ENCODE results near the gene HTR6.

The HTR6 gene

GRCh38 chr1:19689856-19690255, 25.2 kb downstream of the HTR6 start:
- DNase-seq: no peak

GRCh38 chr1:19690342-19690741, 25.7 kb downstream of the HTR6 start:
- no peak for DNase-seq

DNA sequence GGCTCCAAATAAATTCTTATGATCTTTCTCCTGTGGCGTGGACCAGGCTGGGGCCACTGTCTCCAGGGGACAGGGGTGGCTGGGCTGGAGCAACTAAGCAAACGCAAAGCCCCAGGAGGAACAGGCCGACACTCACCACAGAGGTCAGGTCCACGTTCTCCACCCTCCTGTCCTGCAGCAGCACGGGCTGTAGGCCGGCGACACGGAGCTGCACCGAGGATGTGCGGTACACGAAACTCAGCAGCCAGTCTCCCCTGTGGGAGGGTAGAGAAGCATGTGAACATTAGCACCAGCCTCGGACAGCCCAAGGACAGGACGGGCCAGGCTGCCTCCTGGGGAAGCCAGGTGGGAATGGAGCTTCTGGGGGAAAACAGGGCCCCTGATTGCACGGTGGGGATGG, 29.6 kb downstream of the HTR6 start:
- DNase-seq: no peak

DNA sequence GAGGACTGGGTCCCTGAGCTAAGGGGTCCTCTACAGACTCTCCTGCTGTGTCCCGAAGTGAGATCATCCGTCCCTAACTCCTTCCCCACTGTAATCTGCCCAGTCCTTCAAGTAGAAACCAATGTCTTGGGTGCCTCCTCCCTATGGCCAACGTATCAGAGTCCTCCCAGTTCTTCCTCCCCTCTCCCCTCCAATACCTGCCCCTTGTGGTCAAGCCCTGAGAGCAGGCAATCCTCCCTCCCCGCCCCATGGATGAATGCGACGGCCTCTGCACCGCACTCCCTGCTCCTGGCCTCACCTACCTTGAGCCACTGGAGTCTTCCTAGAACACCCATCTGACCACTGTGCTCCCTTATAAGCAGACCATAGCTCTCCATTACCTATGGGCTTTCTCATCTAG, 31.1 kb downstream of the HTR6 start:
- DNase-seq: no peak

GRCh38 chr1:19696820-19697219, 32.1 kb downstream of the HTR6 start:
- no peak for DNase-seq

GRCh38 chr1:19698181-19698580, 33.5 kb downstream of the HTR6 start:
- no peak for DNase-seq

DNA sequence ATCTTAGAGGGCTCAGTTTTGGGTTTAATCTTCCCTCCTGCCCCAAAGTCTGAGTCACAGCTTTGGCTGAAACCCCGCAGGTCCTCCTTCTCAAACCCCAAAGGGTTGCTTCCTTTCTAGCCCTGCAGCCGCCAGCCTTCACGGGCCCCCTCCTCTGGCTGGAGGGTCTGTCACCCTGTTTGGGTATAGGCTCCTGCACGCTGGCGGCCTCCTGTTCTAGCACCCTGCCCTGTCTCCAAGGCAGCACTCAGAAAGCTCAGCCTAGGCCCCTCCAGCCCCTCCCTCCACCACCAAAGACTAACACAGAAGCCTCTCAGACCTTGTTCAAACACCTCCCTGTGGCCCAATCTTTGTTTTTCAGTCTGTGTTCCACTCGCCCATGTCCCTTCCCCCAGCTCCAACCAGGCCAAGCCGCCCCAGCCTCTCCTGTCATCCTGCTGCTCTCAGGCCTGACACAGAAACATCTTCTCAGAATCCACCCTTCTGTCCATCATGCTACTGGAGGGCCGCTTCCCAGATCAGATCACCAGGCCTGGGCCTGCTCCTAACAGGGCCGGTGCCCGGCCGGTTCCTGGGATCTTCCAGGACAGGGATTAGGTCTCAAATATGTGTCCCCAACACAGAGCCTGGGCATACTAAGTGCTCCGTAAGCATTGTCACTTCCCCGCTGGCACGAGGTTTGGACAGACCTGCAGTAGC, 35.6 kb downstream of the HTR6 start:
- no peak for DNase-seq

DNA sequence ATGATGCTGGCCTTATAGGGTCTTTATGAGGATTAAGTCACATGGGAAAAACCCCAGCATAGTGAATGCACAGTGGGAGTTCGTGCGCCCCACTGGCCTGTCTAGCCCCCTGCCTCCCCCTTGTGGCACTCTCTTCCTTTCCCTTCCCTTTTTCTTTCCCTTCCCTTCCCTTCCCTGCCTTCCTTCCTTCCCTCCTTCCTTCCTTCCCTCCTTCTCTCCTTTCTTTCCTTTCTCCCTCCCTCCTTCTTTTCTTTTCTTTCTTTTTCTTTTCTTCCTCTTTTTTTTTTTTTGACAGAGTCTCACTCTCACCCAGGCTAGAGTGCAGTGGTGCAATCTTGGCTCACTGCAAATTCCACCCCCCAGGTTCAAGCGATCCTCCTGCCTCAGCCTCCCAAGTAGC, 38.6 kb downstream of the HTR6 start:
- no peak for DNase-seq

- DNase-seq: no peak
Measured at GRCh38 chr1:19704247-19705113, 39.8 kb downstream of the HTR6 start.

- DNase-seq: no peak
Measured at GRCh38 chr1:19705464-19705863, 40.8 kb downstream of the HTR6 start.

- DNase-seq: no peak
Measured at GRCh38 chr1:19706136-19706535, 41.5 kb downstream of the HTR6 start.

GRCh38 chr1:19708567-19709110, 44.0 kb downstream of the HTR6 start:
- no peak for DNase-seq

- DNase-seq: no peak
Measured at GRCh38 chr1:19709260-19709793, 44.7 kb downstream of the HTR6 start.

DNA sequence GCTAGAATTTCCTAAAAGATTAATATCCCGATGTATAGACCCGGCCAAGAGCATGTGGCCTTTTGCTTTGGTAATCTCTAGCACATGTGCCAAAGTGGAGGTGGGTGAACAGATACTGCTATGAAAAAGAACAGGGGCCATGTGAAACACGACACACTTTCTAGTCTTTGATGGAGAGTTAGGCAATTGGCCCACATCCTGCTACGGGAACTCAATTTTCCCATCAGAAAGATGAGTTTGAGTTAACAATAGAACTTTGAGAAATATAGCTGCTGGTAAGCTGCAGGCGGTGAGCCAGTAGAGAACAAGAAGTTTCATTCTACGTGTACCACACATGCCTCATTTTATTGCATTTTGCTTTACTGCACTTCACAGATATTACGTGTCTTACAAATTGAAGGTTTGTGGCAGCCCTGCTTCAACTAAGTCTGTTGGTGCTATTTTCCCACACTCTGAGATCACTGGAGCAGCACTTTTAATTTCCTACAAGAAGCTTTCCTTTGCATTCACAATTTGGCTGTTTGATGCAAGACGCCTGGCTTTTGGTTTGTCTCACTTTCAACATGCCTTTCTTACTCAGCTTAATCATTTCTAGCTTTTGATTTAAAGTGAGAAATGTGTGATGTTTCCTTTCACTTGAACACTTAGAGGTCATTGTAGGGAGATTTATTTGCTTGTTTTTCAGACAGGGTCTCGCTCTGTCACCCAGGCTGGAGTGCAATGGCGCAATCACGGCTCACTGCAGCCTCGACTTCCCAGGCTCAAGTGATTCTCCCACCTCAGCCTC, 46.3 kb downstream of the HTR6 start:
- DNase-seq: no peak

- no peak for DNase-seq
Measured at GRCh38 chr1:19712928-19713327, 48.3 kb downstream of the HTR6 start.

DNA sequence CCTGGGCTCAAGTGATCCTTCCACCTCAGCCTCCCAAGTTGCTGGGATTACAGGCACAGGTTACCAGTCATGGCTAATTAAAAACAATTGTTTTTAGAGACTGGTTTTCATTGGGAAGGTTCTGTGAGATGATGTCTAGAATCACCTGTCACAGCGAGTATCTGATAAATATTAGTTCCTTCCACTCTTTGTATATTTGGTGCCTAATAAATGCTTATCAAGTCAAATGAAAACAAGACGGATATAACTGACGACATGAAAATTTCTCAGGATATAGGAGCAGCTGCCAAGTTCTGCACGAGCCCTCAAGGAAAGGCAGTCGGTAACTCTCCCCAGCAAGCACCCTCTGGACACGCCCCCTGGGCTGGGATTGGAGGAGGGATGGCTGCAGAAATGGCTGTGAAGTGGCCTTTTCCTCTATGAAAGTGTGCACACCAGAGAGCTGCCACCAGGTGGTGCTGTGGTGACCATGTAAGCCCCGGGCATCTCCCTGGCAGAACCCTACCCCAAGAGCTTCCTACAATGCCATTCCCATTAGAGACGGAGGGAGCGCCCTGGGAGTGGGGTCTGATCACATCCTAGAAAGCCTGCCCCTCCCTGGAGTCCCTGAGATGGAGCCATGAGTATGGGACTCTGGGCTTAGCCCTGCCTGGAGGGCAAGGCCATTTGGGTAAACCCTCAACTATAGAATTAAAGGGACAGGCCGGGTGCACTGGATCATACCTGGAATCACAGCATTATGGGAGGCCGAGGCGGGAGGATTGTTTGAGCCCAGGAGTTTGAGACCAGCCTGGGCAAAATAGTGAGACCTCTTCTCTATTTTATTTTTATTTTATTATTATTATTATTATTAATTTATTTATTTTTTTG, 50.9 kb downstream of the HTR6 start:
- DNase-seq: peak; percentile 54

DNA sequence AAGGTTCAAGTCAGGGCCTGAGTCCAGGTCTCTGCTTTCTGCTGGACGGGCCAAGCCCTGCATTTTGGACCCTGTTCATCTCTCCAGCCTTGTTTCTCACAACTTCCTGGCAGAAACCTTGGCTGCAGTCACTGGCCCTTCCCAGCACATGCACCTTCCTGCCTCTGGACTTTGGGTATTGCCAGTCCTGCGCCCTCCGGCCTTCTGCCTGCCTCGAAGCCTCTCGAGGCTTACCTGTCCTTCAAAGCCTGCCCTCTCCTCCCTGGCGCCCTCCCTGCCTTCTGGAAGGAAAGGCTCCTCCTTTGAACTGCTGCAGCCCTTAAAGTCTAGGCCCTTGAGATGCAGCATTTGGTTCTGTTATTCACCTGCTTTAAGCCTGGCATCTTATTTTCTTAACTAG, 52.8 kb downstream of the HTR6 start:
- no peak for DNase-seq

GRCh38 chr1:19720174-19720573, 55.5 kb downstream of the HTR6 start:
- no peak for DNase-seq

DNA sequence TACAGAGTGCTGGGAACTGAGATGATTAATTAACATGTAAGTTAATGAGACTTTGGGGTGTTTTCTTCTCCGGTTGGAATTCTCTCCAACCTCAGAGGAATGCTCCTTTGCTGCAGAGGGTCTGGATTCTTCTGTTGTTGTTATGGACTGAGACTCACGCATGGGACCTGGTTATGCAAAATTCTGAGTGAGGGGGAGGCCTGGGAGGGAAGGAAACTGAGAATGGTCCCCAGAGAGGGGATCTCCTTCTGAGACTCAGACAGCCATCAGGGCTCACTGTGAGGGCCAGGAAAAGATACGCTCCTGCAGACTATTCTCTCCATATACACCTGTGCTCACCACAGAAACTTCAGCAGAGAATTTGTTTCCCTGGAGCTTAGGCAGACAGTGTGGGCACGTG, 56.3 kb downstream of the HTR6 start:
- DNase-seq: no peak

DNA sequence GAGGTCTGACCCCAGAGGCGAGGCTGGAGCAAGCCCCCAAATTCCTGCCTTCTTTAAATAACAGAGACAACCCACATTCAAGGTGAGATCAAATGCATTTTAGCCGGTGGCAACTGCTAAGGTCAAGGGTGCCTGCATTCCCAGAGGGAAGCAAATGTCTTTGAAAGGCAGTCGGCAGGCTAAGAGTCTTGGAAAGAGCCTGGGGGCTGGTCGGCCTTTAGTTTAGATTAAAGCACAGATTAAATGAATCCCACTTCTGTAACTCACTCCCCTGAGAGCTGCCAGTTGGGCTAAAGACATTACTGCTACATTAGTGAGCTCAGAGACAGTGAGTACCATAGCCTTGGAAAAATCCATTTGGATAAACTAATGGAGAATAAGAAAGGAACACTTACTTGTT, 59.2 kb downstream of the HTR6 start:
- no peak for DNase-seq

DNA sequence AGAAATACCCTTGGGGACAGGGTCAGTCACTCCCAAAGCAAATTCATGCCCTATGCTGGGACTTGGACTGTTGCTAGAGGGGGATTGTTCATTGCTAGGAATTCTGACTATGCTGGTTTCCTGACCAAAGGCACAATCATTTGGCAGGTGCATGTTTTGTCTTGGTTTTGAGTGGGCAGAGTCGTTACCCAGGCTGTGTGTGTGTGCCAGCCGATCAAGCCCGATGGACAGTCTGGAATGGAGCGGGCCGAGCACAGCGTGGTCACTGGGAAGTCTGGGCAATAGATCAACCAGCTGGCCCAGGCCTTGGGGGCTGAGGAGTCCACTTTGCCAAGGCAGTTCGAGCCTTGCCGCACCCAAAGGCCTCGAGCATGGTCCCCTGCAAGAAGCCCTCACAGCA, 60.9 kb downstream of the HTR6 start:
- no peak for DNase-seq
